ENCODE data around the gene ACOD1. TPM values are rescaled to one million over a fixed set of nuclear protein-coding genes. Genes with fewer than 3 reads are reported as not detected.

ACOD1 gene
- total RNA-seq, 1 donor from 2014 or later: not detected

DNA sequence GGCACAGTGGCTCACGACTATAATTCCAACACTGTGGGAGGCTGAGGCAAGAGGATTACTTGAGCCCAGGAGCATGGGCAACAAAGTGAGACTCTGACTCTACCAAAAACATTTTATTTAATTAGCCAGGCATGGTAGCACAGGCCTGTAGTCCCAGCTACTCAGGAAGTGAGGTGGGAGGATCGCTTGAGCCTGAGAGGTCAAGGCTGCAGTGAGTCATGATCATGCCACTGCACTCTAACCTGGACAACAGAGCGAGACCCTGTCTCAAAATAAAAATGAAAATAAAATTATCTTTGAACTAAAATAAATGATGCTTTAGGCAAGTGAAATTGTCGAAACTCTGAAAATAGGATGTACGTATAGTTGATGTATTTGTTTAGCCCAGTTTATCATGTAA lies 35.4 kb downstream of the ACOD1 start:
- ATAC-seq (no peak), DNase-seq (ENCODE audit: low spot score) (no peak)

DNA sequence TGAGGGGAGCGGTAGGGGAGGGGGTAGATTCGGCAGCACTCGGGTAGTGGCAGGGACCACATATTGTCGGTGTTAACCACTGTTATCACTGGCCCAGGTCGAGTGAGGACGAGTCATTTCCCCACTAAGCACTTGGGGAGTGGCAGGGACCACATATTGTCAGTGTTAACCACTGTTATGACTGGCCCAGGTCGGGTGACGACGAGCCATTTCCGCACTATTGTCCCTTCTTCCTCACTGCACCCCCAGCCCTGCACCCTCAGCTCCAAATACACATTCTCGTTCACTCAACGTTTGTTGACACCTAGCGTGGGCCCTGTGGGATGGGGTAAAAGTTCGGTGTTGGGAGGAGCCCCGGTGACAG lies 43.1 kb downstream of the ACOD1 start:
- ATAC-seq (no peak), DNase-seq (ENCODE audit: low spot score) (no peak)

DNA sequence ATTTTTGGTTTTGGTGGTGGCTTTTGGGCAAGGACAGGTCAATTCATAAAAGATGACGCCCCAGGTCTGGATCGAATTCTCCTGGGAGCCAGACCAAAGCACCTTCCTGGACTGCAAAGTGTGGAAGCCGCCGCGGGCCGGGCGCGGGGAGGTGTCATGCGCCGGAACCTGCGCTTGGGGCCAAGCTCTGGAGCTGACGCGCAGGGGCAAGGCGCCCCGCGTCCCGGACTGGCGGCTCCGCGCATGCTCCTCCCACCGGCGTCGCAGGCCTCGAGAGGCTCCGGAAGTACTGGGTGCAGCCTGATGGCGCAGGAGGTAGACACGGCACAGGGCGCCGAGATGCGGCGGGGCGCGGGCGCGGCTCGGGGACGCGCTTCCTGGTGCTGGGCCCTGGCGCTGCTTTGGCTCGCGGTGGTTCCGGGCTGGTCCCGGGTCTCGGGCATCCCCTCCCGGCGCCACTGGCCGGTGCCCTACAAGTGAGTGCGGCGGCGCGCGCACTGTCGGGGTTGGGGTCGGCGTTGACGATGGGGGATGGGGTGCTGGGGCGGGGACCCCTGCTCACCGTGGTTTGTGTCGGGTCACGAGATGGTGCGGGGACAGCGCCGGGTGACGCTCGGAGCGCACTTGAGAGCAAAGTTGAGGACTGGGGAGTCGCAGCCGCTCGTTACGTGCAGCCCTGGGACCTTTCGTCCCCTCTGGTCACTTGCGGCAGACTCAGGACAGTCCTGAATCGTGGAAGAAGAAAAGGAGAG lies 43.7 kb downstream of the ACOD1 start, which contains the start of gene CLN5:
Gene CLN5 (plus strand): TSS at position 286 of the 752 bp plus-strand sequence. CDS start 18 bp downstream, at position 304.
- ATAC-seq: peak; percentile 96
- DNase-seq (ENCODE audit: low spot score): peak; percentile 97

DNA sequence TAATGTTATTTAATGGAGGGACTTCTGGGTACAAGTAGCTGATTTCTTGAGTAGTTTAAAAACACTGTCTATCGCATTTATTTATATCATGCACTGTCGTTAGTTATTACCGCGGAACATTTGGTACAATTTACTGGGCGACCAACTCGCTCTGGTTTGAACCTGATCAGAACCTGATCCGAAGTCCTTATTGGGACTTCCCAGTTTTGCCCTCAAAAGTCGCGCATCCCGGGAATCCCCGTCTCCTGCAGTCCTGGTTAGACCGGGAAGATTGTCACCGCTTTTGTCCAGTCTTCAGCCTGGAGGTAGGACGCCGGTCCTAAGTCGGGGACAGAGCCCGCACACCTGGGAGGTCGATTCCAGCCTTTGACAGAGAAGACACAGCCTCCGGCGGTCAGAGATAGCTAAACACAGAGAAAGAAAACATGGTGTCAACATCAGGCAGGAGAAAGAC lies 44.3 kb downstream of the ACOD1 start:
- ATAC-seq (peak; percentile 34), DNase-seq (ENCODE audit: low spot score) (peak; percentile 53)

DNA sequence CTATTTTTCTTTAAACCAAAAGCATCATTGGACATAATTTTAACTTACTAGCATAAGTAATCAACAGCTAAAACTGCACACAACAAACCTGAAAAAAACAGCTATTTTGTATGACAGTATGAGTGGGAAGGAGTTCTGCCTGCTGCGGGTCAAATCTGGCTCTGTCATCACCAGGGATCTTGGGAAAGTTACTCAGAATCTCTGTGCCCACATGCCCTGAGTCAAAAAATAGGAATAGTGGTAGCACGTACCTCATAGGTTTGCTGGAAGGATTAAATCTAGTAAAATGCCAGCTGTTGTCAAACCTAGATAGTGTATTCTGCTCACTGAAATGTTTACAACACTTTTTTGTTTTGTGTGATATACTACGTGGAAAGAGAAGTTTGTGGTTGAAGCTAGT lies 44.7 kb downstream of the ACOD1 start:
- no peak for ATAC-seq
- no peak for DNase-seq (ENCODE audit: low spot score)

DNA sequence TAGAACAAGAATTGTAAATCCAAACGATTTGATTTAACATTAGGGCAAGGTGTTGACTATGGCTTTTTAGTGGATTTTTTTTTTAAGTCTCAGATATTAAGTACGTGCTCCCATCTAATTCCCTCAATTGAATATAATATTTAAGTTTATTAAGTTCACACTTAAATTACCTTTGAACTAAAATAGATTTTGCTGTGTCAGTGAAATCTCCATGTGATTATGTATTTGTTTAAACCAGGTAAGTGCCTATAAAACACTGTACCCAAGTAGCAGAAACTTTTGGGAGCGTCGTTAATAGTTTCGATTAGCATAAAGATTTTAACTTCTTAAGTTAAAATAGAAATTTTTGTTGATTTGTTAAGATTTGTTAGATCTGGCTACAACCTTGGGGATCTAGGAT lies 45.2 kb downstream of the ACOD1 start:
- DNase-seq (ENCODE audit: low spot score): no peak
- ATAC-seq: no peak

DNA sequence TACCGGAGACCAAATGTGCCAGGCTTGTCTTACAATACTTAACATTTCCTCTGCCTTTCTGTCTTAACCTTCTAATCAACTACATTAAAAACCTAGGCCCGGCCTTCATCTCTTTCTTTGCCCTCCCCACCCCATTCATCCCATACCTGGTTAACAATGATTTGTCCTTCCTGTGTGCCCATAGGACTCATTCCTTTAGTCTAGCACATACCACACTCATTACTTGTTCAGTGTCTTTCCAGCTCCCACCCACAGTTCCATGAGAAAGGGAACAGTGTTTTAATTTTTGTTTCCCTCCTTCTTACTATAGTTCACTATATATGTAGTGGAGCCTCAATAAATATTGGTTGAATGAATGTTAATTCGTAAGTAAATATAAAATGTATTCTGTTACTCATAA lies 46.0 kb downstream of the ACOD1 start:
- DNase-seq (ENCODE audit: low spot score) (no peak), ATAC-seq (no peak)

DNA sequence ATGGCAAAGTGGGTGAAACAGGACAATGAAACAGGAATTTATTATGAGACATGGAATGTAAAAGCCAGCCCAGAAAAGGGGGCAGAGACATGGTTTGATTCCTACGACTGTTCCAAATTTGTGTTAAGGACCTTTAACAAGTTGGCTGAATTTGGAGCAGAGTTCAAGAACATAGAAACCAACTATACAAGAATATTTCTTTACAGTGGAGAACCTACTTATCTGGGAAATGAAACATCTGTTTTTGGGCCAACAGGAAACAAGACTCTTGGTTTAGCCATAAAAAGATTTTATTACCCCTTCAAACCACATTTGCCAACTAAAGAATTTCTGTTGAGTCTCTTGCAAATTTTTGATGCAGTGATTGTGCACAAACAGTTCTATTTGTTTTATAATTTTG lies 52.2 kb downstream of the ACOD1 start:
- ATAC-seq (no peak), DNase-seq (ENCODE audit: low spot score) (no peak)

DNA sequence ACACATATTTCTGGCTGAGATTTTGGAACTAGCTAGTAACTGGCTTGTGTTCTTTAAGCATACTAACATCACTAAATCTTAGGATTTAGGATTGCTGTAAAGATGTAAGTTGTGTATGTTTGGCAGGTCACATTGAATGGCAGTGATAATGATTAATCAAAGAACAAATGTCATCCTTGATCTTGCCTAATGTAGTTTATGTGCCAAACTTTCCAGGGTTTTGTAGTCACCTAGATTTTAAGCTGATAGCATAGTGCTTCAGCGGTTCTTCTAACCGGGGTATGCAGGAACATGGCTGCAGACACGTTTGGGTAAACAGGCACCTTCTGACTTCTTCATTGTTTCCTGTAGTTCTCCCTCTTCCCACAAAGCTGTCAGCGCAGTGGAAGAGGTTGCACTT lies 53.2 kb downstream of the ACOD1 start:
- no peak for DNase-seq (ENCODE audit: low spot score)
- peak; percentile 85 for ATAC-seq

DNA sequence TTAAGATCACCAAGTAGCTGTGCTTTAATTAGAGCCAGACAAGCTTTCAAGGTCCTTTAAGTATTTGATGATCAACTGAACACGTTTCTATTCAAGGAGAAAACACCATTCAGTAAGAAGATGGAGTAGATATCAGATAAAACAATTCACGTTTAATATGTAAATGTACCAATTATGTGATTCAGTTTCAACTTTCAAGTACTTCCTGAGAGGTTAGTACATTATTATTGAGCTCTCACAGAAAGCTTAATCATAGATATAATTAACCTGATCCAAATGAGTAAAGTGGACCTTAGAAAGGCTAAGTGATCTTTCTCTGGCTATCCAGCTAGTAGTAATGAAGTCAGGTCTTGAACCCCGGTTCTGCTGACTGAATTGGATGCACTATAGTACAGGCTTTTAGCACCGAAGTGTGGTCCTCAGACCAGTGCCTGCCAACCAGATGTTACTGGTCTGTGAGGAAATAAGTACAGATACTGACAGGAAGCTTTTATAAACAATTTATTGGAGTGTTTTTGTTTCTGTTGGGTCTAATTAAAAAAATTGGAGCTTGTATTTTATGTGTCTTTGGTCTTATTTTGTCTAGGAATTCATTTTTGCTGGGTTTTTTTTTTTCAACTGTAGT lies 53.8 kb downstream of the ACOD1 start:
- DNase-seq (ENCODE audit: low spot score): no peak
- ATAC-seq: peak; percentile 47

DNA sequence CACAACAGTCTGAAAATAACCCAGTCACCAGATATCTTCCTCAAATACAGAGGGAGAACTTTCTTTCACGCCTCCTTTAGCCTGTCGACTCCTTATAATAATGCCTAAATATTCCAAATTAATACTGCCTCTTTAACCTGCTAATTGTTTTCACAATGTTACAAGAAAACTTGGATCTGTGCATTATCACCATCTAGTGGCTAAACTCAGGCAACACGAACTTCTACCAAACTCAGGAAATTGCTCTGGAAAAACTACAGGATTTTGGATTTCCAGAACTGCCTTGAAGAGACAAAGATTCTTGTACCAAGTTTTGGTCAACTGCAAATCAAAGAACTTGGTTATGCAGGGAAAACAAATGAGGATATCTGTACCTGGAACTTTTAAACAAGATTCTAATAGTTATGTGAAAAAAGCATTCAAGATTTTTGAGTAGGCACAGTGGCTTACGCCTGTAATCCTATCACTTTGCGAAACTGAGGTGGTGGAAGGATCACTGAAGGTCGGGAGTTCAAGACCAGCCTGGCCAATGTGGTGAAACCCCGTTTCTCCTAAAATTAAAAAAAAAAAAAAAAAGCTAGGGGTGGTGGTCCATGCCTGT lies 54.4 kb downstream of the ACOD1 start:
- DNase-seq (ENCODE audit: low spot score): no peak

More for the DNA sequence above, 54.4 kb downstream of the ACOD1 start:
- peak; percentile 72 for ATAC-seq

Other genes starting within 250 kb of the ACOD1 start
- gene KCTD12, start 62.1 kb upstream of the ACOD1 start, total RNA-seq: 3.7 TPM
- 24.2 TPM for gene CLN5, start 43.6 kb downstream of the ACOD1 start, total RNA-seq
- gene FBXL3, start 78.6 kb downstream of the ACOD1 start, total RNA-seq: 14.3 TPM

All from left lobe of liver (tissue), 2 donors.